GM23338 (cell line): ENCODE results near the gene ACTN2. TPM values are rescaled to one million over a fixed set of nuclear protein-coding genes. Genes with fewer than 3 reads are reported as not detected.

Experiments used
- ATAC-seq: fragments of 200-7000 bp; cut with Tn5 transposase; 3 replicates; pipeline ENCODE4 v1.9.1; 2020
- DNase-seq: peaks from one replicate; pipeline ENCODE4 v3.0.0-alpha.2; 2015; ENCODE audit warnings: low spot score
- H2AFZ ChIP-seq: fragments of 200-600 bp; sonication (generic); 2 replicates; pipeline ENCODE4 v1.8.0; 2016; ENCODE audit warnings: antibody characterized with exemption, mild to moderate bottlenecking, moderate library complexity
- H3F3A ChIP-seq: fragments of 200-600 bp; sonication (generic); replicated peaks from 2 replicates; pipeline ENCODE4 v1.8.0; 2017; ENCODE audit warnings: antibody characterized with exemption, mixed run types, low read depth
- H3K27ac ChIP-seq: fragments of 200-600 bp; sonication (generic); 2 replicates; pipeline ENCODE4 v1.6.1; 2016; ENCODE audit warnings: low read depth
- H3K27me3 ChIP-seq: fragments of 200-600 bp; sonication (generic); 2 replicates; pipeline ENCODE4 v1.8.0; 2016; ENCODE audit warnings: mild to moderate bottlenecking, mixed run types, moderate library complexity; ENCODE audit not compliant: insufficient read depth
- H3K36me3 ChIP-seq: fragments of 200-600 bp; sonication (generic); 2 replicates; pipeline ENCODE4 v1.8.0; 2016; ENCODE audit warnings: mild to moderate bottlenecking; ENCODE audit not compliant: insufficient read depth
- H3K4me1 ChIP-seq: fragments of 200-600 bp; sonication (generic); 2 replicates; pipeline ENCODE4 v1.8.0; 2016; ENCODE audit warnings: mild to moderate bottlenecking, moderate library complexity; ENCODE audit not compliant: insufficient read depth
- H3K4me2 ChIP-seq: fragments of 200-600 bp; sonication (generic); 2 replicates; pipeline ENCODE4 v1.7.1; 2017; ENCODE audit warnings: mixed run types
- H3K4me3 ChIP-seq: fragments of 200-600 bp; sonication (generic); 2 replicates; pipeline ENCODE4 v1.6.1; 2016; ENCODE audit warnings: mixed run types
- H3K79me2 ChIP-seq: fragments of 200-600 bp; sonication (generic); replicated peaks from 2 replicates; pipeline ENCODE4 v1.8.0; 2017; ENCODE audit warnings: mild to moderate bottlenecking; ENCODE audit not compliant: insufficient read depth
- H3K9me2 ChIP-seq: fragments of 200-600 bp; sonication (generic); 2 replicates; pipeline ENCODE4 v1.8.0; 2017; ENCODE audit not compliant: insufficient read depth
- H4K20me1 ChIP-seq: fragments of 200-600 bp; sonication (generic); replicated peaks from 2 replicates; pipeline ENCODE4 v1.8.0; 2017; ENCODE audit warnings: mild to moderate bottlenecking; ENCODE audit not compliant: insufficient read depth
- H3K27ac Mint-ChIP-seq: 2 replicates; pipeline ENCODE4 v1.8.0; 2020; ENCODE audit warnings: inconsistent platforms, mild to moderate bottlenecking, moderate library complexity, mixed read lengths
- H3K27me3 Mint-ChIP-seq: 3 replicates; pipeline ENCODE4 v1.8.0; 2022; ENCODE audit warnings: low read depth, mild to moderate bottlenecking, moderate library complexity, mixed read lengths, inconsistent platforms; ENCODE audit not compliant: insufficient read depth, poor library complexity
- H3K36me3 Mint-ChIP-seq: 3 replicates; pipeline ENCODE4 v1.8.0; 2021; ENCODE audit warnings: low read depth, mild to moderate bottlenecking, inconsistent platforms, moderate library complexity, mixed read lengths
- H3K4me1 Mint-ChIP-seq: 3 replicates; pipeline ENCODE4 v1.8.0; 2020; ENCODE audit warnings: mild to moderate bottlenecking, inconsistent platforms, mixed read lengths
- H3K4me3 Mint-ChIP-seq: 3 replicates; pipeline ENCODE4 v1.8.0; 2021; ENCODE audit warnings: moderate library complexity, mild to moderate bottlenecking, inconsistent platforms, mixed read lengths
- H3K9me3 Mint-ChIP-seq: 3 replicates; pipeline ENCODE4 v1.8.0; 2020; ENCODE audit warnings: moderate library complexity, mild to moderate bottlenecking, inconsistent platforms, mixed read lengths
- CREB1 ChIP-seq: fragments of 250-450 bp; sonication (Bioruptor Pico); IDR thresholded peaks from 2 replicates; pipeline ENCODE4 v1.5.0; 2020; ENCODE audit warnings: low read depth, mild to moderate bottlenecking, moderate library complexity
- CTCF ChIP-seq, 2 experiments: fragments of 200-600 bp in 1 of 2; sonication (generic) in 1 of 2; conservative IDR thresholded peaks; 2 replicates each; pipeline versions ENCODE4 v1.5.1 to v1.6.1; 2016 to 2017; ENCODE audit warnings: antibody characterized with exemption in 2 of 2, low read depth in 2 of 2, mild to moderate bottlenecking in 2 of 2, moderate library complexity in 1 of 2
- EZH2 ChIP-seq: fragments of 200-600 bp; sonication (generic); IDR thresholded peaks from one replicate; pipeline ENCODE4 v1.8.0; 2017; ENCODE audit warnings: antibody characterized with exemption, mild to moderate bottlenecking, low read depth; ENCODE audit not compliant: unreplicated experiment
- EZH2phosphoT487 ChIP-seq: fragments of 200-600 bp; sonication (generic); IDR thresholded peaks from one replicate; pipeline ENCODE4 v1.8.1; 2018; ENCODE audit warnings: antibody characterized with exemption; ENCODE audit not compliant: unreplicated experiment
- NANOG ChIP-seq: IDR thresholded peaks from 2 replicates; pipeline ENCODE4 v1.6.1; 2016; ENCODE audit warnings: antibody characterized with exemption, borderline replicate concordance
- ZNF114 ChIP-seq: fragments of 250-450 bp; sonication (Bioruptor Pico); IDR thresholded peaks from 2 replicates; pipeline ENCODE4 v1.5.0; 2020; ENCODE audit warnings: mild to moderate bottlenecking, moderate library complexity
- ZNF331 ChIP-seq: fragments of 250-450 bp; sonication (Bioruptor Pico); IDR thresholded peaks from 2 replicates; pipeline ENCODE4 v1.5.0; 2020; ENCODE audit warnings: low read depth, mild to moderate bottlenecking, moderate library complexity
- ZNF462 ChIP-seq: fragments of 250-450 bp; sonication (Bioruptor Pico); IDR thresholded peaks from 2 replicates; pipeline ENCODE4 v1.5.0; 2020; ENCODE audit warnings: mild to moderate bottlenecking, moderate library complexity
- polyA plus RNA-seq: library from polyadenylated mRNA; unstranded; fragments of >200 nt; fragmentation: Nextera tagmentation; extraction: Ambion mirVana; gene quantifications from 2 replicates; pipeline ENCODE4 v1.2.1, GENCODE V29; 2016
- total RNA-seq: library from RNA; depleted of rRNA; stranded (reverse); fragments of >200 nt; shearing (Covaris generic); gene quantifications from 2 replicates; pipeline ENCODE4 v1.2.3, GENCODE V29; 2014

Gene ACTN2
- total and polyA plus RNA-seq, 2 experiments from 2014 or later: 1.9 to 2.8 TPM

GRCh38 chr1:236710328-236710892, 24.1 kb downstream of the ACTN2 start:
- Histone ChIP-seq H3K9me2 (no peaks in the 10 kb centered on the region), H4K20me1 (no peaks in the 10 kb centered on the region), H3K79me2 (no peaks in the 10 kb centered on the region), H3K36me3 (no peaks in the 10 kb centered on the region), H3K27me3 (no peaks in the 10 kb centered on the region), H3K4me2 (no peak overlapping the region), H3K4me1 (no peaks in the 10 kb centered on the region), H2AFZ (no peak overlapping the region), H3K27ac (no peak overlapping the region), H3K4me3 (no peak overlapping the region), H3F3A (no peaks in the 10 kb centered on the region)
- H3K4me3 Mint-ChIP-seq: no peak overlapping the region
- TF ChIP-seq EZH2phosphoT487 (no peak), CTCF (conservative IDR thresholded peaks at IDR 0.05; ENCODE audit: low read depth in 2 of 2) (no peak), ZNF331 (CRISPR knock-in tag) (no peak), ZNF462 (CRISPR knock-in tag) (no peak), EZH2 (no peak), NANOG (no peak), CREB1 (CRISPR knock-in tag) (no peak), ZNF114 (CRISPR knock-in tag) (no peak)
- ATAC-seq (no peak), DNase-seq (no peak)
- no peaks in the 10 kb centered on the region for H3K36me3 Mint-ChIP-seq
- H3K27me3 Mint-ChIP-seq: peaks cover 2% of the 10 kb centered on the region
- no peak overlapping the region for H3K27ac Mint-ChIP-seq
- no peaks in the 10 kb centered on the region for H3K9me3 Mint-ChIP-seq
- H3K4me1 Mint-ChIP-seq: no peaks in the 10 kb centered on the region
